ENCODE measurements around the gene SPRN.
A peak's percentile ranks its signal among the peaks of the same experiment; 100 is the strongest.

SPRN gene

DNA sequence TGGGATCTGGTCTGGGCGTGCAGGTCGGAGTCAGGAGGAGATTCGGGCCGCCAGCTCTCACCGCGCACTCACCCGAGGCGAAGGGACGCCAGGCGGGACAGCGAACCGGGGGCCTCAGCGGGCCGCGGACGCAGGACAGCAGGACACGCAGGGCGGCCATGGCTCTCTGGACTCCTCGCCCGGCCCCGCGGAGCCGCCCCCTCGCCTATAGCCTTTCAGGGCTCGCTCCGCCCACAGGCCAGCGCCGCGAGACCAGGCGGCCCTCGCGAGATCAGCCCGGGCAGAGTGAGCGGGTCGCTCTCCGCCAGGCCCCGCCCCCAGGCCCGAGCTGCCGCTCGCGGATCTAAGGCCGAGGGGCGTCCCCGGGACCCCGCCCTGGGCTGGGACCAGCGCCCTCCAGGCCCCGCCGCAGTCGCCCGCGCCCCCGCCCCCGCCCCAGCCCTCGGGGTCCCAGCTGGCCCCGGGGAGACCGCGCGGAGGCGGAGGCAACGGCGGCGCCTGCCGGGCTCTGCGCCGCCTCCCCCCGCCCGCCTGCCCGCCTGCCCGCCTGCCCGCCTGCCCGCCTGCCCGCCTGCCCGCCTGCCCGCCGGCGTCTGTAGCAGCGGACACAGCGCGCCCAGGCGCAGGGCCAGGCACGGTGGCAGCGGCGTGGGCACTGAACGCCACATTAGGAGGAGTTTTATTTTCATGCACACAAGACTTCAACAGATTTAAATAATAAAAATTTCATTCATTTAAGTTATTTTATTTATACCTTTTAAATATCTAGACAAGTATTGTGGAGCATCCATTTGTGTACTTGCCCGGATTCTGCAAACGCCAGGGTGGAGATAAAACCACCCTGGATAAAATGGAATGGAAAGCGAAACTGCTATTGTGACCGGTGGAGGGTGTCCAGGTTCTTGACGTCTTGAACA, 51.0 kb downstream of the SPRN start, which contains the start of gene ECHS1:
Gene ECHS1 (minus strand): TSS at position 181 of the 917 bp plus-strand sequence. CDS start 21 bp downstream, at position 160.
- no peaks in the 10 kb centered on the region; the same call in 1 of the 2 replicates for H3K4me1 ChIP-seq (ENCODE audit: control insufficient read depth, insufficient read depth, low read length)
- peak within 1 kb of the TSS; percentile 92 for H3K4me3 ChIP-seq (ENCODE audit: low read length)
- no peak within 1 kb of the TSS for H3K27ac ChIP-seq (ENCODE audit: low read length)
- DNase-seq (ENCODE audit: low read depth, low spot score), result peak; percentile 81
- no peaks in the 10 kb centered on the region for H3K9me3 ChIP-seq (ENCODE audit: control insufficient read depth, insufficient read depth, low read length)
- WGBS (ENCODE audit: insufficient coverage, insufficient read length), result no CpG with 5 or more reads among the region's 89 CpGs
- peaks cover 5% of the 10 kb centered on the region for H3K27me3 ChIP-seq (ENCODE audit: control insufficient read depth, insufficient read depth, low read length)
- peaks cover 10% of the 10 kb centered on the region for H3K36me3 ChIP-seq (ENCODE audit: control insufficient read depth, insufficient read depth, low read length)

DNA sequence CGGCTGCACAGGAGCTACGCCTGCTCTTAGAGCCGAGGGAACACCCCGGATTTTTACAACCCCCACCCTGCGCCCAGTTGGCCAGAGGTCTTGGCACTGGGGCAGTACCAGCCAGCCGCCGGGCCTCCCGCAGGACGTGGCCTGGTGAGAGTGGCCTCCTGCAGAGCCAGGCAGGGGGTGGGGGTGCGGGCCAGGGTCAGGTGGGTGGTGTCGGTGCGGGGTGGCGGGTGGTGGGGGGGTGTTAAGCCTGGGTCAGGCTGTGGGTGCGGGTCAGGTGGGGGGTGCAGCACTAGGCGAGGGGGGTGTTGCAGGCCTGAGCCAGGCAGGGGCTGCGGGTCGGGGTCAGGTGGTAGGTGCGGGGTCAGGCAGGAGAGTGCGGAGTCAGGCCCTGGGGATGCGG, 51.9 kb downstream of the SPRN start:
- Histone ChIP-seq H3K4me3 (ENCODE audit: low read length) (peak overlapping the region; percentile 37; the same call in 1 of the 2 replicates), H3K27me3 (ENCODE audit: control insufficient read depth, insufficient read depth, low read length) (peaks cover 2% of the 10 kb centered on the region), H3K4me1 (ENCODE audit: control insufficient read depth, insufficient read depth, low read length) (no peaks in the 10 kb centered on the region; the same call in 1 of the 2 replicates), H3K36me3 (ENCODE audit: control insufficient read depth, insufficient read depth, low read length) (peaks cover 12% of the 10 kb centered on the region), H3K27ac (ENCODE audit: low read length) (no peak overlapping the region), H3K9me3 (ENCODE audit: control insufficient read depth, insufficient read depth, low read length) (no peaks in the 10 kb centered on the region)
- no CpG with 5 or more reads among the region's 20 CpGs for WGBS (ENCODE audit: insufficient coverage, insufficient read length)
- DNase-seq (ENCODE audit: low read depth, low spot score), result no peak
